Mononuclear cell (primary cell): ENCODE measurements around the gene EXOSC2. TPM values are rescaled to one million over a fixed set of nuclear protein-coding genes. Genes with fewer than 3 reads are reported as not detected.

ENCODE experiments used
- H3K27me3 ChIP-seq: 2 replicates; pipeline ENCODE4 v1.6.0; 2011; ENCODE audit warnings: low read length, control low read depth; ENCODE audit not compliant: insufficient read depth
- H3K4me1 ChIP-seq: 2 replicates; pipeline ENCODE4 v1.5.1; 2011; ENCODE audit warnings: mild to moderate bottlenecking, low read length, control low read depth; ENCODE audit not compliant: insufficient read depth
- H3K4me3 ChIP-seq: 2 replicates; pipeline ENCODE4 v1.5.1; 2011; ENCODE audit warnings: mild to moderate bottlenecking, low read length, moderate library complexity
- H3K9me3 ChIP-seq: 2 replicates; pipeline ENCODE4 v1.5.1; 2011; ENCODE audit warnings: low read depth, mild to moderate bottlenecking, control low read depth, low read length
- total RNA-seq: library from RNA; depleted of rRNA; stranded (reverse); fragments of >200 nt; gene quantifications from one replicate; pipeline ENCODE4 v1.2.3, GENCODE V29; 2012

The EXOSC2 gene
- total RNA-seq, 1 donor, result 34.2 TPM

- peaks cover 8% of the 10 kb centered on the region for H3K4me1 ChIP-seq
- no peaks in the 10 kb centered on the region for H3K9me3 ChIP-seq
- H3K27me3 ChIP-seq, result no peaks in the 10 kb centered on the region
- H3K4me3 ChIP-seq, result no peak overlapping the region
Measured at GRCh38 chr9:130751631-130752355, 58.2 kb downstream of the EXOSC2 start.

Other genes starting within 250 kb of the EXOSC2 start
- 0.10 TPM for gene ASS1, start 248.8 kb upstream of the EXOSC2 start, total RNA-seq
- gene FUBP3, start 114.2 kb upstream of the EXOSC2 start, total RNA-seq, result 20.9 TPM
- not detected for gene PRDM12, start 29.2 kb upstream of the EXOSC2 start, total RNA-seq
- 14.7 TPM for gene ABL1, start 141.5 kb downstream of the EXOSC2 start, total RNA-seq
- not detected for gene QRFP, start 203.0 kb downstream of the EXOSC2 start, total RNA-seq
- gene FIBCD1, start 245.5 kb downstream of the EXOSC2 start, total RNA-seq, result not detected